DMS153 (cell line): ENCODE results near the gene UNCX.

ENCODE experiments used
- DNase-seq: peaks from one replicate; lab custom pipeline; 2025; lab: John Stamatoyannopoulos, UW

UNCX gene

GRCh38 chr7:1243964-1244416 lies 11.3 kb downstream of the UNCX start:
- no peak for DNase-seq

DNA sequence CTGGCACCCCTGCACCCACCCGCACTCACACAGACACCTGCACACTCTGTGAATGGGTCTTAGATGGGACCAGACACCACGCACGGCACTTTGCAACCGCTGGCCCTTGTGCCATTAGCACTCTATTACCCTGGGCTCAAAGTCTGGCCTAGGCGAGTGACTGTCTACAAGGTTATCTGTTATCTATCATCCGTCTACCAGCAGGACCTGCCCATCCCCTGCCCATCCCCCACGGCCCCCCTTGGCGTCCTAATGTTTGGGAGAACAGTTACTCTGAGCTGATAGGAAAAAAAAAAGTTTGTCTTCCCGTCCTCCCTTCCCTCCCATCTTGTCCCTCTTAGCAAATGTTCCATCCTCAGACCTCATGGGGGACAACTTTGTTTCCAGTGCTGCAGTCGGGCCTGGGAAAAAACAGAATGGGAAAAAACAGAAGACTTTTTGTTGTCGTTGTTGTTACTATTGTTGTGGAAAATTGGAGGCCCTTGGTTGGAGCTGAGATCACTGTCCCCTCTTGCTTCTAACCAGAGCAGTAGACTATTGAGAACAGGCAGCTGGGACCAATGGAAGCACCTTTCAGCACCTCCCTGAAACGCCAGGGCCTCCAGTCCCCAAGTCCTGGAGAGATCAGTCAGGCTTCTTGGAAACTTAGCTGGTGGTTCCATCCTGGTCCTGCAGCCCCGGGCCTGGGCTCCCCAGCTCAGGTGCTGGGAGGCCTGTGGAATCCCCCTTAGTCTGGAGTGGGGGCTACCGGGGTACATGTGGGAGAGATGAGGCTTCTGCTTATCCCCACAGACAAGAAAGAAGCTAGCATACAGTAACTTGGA lies 12.2 kb downstream of the UNCX start:
- no peak for DNase-seq

DNA sequence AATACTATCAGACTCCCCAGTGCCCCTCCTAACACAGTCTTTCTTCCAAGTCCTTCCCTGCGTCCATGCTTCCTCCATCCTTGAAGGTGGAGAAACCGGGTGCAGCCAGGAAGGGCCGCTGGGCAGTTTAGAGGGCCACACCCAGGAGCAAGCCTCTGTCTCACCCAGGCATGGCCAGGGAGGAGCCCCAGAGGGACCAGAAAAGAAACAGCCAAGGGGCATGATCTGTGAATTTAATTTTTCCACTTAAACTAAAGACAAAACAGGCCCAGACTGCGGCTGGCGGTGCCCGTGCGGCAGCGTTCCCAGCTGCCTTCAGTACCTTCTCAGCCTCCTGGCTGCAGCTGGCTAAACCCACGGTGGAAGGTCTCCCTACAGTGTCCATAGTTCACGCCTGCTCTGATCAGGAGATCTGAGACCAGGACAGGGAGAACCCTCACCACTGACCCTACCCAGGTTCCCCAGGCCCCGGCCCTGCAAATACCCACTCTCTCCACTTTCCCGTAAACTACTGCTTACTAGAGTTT lies 12.9 kb downstream of the UNCX start:
- DNase-seq: no peak

DNA sequence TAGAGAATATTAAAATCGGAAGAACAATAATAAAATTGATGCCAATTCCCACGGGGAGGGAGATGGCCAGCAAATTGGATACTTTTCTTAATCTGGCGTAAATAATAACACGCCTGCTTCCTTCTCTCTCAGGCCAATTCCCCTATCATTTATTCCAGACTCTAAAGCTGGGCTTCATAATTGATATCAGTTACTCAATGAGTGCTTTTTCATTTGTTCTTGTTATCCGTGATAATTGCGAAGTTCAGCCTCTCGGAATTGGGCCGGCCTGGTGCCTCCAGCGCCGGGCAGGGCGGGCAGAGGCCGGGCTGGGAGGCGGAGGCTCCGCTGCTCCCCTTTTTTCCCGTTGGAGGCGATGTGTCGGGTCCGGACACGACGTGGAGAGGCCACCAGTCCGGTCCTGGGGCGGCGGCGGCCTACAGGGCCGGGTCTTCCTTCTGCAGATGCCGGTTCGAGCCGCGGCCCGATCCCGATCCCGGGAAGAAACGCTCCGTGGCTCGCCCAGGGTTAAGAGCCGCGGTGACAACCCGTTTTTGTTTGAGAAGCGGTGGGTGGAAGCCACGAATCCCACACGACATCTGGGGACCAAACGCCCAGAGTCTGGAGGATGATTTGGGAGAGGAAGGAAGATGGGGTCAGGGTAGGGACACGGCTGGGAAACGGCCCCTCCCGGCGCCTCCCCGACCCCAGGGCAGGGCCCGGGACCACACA lies 13.6 kb downstream of the UNCX start:
- DNase-seq: no peak

GRCh38 chr7:1246871-1247526 lies 14.3 kb downstream of the UNCX start:
- no peak for DNase-seq

- DNase-seq: peak; percentile 45
These were observed 14.9 kb downstream of the UNCX start for GRCh38 chr7:1247527-1248041.

- DNase-seq: peak; percentile 45
These were observed 15.7 kb downstream of the UNCX start for GRCh38 chr7:1248143-1248915.

DNA sequence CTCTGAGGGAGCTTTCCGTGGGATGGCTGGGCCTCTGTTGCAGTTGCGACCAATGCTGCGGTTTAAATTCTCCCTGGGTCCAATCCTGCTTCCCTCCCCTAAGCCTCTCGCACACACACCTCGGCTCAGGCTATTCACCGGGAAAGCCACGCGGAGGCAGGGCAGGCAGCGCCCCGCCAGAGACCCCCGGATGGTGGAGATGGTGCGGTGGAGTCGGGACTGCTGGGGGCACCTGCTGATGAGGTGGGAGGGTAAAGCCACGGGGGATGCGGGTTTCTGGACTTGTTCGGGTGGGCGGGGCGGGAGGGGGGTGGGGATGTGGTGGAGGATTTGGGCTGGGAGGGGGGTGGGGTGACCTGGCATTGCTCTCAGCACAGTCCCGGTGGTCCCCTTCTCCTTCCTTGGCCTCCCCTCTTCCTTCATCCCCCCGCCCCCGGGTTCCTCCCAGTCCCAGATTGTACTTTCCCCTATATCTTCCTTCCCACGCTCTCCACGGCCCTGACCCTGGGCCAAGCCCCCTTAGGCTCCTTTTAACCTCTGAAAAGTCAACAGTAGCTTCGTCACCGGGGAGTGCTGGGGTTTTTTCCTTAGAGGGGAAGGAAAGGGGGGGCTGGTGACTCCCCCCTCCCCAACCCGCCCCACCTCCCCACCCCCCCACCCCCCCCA lies 16.4 kb downstream of the UNCX start:
- DNase-seq: no peak

GRCh38 chr7:1249731-1250130 lies 17.1 kb downstream of the UNCX start:
- no peak for DNase-seq

GRCh38 chr7:1250901-1251300 lies 18.2 kb downstream of the UNCX start:
- DNase-seq: no peak

DNA sequence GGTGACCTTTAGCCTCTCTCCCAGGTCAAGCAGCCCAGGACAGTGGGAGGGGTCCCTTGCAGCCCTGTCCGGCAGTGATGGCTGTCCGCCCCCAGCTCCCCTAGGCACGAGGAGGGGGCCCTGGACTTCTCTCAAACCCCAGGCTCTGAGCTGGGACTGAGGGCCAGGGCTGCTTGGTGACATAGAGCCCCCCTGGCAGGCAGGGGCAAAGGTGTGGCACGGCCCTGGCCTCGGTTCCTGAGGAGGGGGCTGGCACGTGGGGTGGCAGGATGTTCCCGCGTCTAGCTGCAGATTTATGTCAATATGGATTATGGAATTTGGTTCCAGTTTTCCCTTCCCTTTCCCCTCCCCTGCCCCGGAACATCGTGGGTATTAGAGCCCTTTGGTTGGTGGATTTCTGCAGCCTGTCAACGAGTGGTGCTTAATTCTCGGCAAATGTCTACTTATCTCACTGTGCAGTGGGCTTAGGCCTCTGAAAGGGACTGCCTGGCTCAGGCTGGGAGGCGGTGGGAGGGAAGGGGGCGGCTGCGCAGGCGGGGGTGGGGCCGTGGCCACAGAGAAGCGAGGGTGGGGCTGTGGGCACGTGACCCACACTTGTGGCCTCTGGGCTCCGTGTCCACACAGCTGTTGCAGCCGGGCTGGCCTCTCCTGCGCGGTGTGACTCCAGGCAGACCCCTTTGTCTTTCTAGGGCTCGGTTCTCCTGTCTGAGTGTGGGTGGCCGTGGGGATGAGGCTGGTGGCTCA lies 19.3 kb downstream of the UNCX start:
- DNase-seq: no peak

GRCh38 chr7:1252540-1253090 lies 19.9 kb downstream of the UNCX start:
- DNase-seq: no peak

DNA sequence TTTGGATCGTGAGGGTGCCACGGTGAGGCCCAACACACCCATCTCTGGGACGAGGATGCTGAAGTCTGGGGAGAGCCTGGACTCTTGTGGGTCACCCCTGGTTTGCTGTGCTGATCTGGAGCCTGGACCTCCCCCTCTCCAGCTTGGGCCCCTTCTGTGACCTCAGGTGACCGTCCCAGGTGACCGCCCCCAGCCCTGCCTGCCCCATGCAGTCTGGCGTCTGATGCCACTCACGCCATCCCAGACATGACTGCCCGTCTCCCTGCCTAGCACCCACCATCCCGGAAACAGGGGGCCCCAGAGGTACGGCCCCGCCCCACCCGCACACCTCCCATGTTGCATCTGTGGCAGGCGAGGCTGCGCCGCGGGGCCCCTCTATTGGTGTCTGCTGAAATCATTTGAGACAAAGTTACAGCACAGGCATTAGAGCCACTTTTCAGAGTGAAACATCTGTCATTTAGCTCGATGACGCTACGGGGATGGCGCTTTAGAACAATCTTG lies 21.1 kb downstream of the UNCX start:
- no peak for DNase-seq

DNA sequence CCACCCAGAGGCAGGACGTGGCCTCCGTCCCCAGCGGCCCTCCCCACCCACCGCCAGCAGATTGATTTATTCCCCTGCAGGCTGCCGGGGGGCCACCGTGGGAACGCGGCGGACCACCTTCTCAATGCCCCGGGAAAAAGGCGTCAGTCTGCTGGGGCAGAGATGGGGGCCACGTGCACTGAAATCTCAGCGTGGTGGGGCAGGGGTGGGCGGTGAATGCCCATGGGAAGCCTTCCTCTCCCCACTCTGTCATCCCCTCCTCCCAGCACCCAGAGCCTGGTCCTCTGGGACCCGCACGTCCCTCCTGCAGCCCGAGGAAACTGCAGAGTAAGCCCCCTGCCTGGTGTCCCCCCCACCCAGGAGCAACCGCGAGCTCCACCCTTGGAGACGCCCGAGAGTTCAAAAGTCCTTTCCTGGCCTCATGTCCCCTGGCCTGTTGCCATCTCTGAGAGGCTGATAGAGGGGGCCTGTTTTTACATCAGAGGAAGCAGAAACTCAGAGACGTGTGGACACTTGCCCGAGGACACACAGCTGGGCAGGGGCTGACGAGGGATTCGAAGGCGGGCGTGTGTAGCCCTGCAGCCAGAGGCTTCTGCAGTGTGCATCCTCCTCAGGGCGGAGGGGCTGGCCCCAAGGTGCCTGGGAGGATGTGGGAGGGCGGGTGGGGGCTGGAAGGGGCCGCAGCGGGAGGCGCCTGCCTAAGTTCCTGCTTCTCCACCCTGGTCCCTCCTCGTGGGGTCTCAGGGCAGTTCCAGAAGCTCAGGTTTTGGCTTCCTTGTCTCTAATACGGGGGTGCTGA lies 21.8 kb downstream of the UNCX start:
- DNase-seq: no peak

DNA sequence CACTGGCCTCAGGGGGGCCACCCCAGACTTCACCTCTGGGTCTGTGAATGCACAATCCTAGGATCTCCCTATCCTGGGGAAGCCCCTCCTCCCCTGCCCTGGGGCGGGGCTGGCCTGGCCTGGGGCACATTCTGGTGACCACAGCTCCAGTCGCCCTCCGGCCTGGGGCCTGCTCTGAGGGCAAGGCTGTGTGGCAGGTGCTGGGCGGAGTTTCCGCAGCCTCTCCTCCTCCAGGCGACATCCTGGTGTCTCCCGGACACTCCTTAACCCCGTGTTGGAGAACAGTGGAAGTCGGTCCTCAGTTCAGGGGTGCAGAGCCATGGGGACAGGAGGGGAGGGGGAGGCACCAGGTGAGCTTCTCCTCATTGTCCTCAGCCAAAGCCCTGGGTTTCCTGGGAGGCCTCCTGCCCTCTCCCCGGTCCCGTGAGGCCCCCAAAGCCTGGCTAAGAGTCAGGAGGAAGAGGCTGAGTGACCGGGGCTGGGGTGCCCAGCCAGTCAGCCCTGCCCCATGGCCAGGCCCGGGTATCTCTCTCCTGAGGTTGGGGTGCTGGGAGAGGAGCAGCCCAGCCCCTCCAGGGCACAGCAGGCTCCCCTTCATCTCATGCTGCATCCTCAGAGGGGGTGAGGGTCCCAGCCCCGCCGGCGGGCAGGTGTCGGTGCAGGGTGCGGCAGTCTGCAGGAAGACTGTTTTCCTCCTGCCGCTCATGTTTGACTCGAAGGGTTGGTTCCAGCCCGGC lies 22.6 kb downstream of the UNCX start:
- no peak for DNase-seq

- no peak for DNase-seq
These were observed 23.2 kb downstream of the UNCX start for GRCh38 chr7:1255817-1256340.

GRCh38 chr7:1256621-1257020 lies 23.9 kb downstream of the UNCX start:
- no peak for DNase-seq

DNA sequence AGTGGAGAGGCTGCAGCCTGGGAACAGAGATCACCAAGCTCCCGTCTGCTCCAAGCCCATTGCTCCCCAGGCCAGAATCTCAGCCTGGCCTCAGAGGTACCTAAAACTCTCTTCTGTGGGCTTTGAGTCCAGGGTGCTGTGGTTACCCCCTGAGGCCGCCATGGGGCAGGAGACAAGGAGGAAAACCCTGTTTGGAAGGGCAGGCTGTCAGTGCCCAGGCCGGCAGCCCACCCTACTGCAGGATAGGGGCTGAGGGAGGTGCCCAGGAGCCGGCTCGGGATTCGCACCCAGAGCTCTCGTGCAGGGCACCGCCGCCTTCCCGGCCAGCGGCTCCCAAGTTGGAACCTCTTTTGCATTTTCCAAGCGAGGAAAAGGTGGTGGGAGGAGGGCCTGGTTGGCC lies 24.5 kb downstream of the UNCX start:
- no peak for DNase-seq
